ENCODE data around the gene POU3F3.

- TF ChIP-seq POLR2AphosphoS5 (IDR thresholded peaks at IDR 0.05) (no peak), EP300 (IDR thresholded peaks at IDR 0.05) (no peak), CTCF (IDR thresholded peaks at IDR 0.05) (no peak)
Observed at GRCh38 chr2:104820126-104820525, 33.8 kb upstream of the POU3F3 start.
